ENCODE results near the gene P3H2. TPM values are rescaled to one million over a fixed set of nuclear protein-coding genes. Genes with fewer than 3 reads are reported as not detected.
A peak's percentile ranks its signal among the peaks of the same experiment; 100 is the strongest.

P3H2 gene
- polyA plus RNA-seq, 6 donors from 2014 or later: not detected

DNA sequence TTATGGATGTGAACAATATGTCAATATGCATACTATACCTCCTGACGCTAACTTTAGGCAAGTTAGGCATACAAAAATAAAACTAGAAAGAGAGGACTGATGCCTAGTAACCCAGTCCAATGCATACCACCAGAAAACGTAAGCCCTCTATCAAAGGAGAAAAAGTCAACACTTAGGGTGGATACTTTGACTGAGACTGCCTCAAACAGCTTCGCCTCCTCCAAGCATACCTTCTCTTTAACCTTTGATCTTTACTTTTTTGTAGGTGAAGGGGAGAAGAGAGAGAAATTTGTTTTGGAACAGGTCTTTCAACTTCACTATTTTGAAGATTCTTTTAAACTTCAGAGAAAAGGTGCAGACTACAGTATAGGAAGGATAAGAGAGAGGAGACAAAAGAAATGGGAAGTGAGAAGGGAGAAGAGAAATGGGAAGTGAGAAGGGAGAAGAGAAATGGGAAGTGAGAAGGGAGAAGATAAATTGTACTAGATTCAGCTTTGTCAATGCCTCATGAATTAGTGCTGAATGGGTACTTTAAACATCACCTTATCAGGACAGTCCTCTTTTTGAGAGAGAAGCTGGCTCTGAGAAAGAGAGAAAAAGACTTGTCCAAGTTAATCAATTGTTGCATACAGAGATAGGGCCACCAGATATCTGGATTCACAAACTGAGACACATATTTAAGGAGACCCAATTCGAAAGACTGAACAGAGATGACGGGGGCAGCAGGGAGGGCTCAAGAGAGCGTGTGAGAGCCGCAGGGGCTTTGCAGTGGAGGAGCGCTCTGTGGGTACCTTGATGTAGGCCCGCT lies 1.0 kb downstream of the P3H2 start:
- ATAC-seq (ENCODE audit: low read depth in 2 of 2) (no peak), DNase-seq (no peak)
- H3K27me3 Mint-ChIP-seq: peaks cover 37 to 58% (median 48%) of the 10 kb centered on the region in 3 donors
- H3K9me3 Mint-ChIP-seq: peaks cover 0 to 2% (median 0%) of the 10 kb centered on the region in 7 donors
- peaks cover 0 to 11% of the 10 kb centered on the region in 2 donors for H3K36me3 Mint-ChIP-seq
- H3K4me3 Mint-ChIP-seq: peak overlapping the region in 7 of 8 donors; percentile 37 to 81 (median 72)
- peaks cover 7 to 9% (median 9%) of the 10 kb centered on the region in 3 donors for H3K4me1 Mint-ChIP-seq
- H3K27ac Mint-ChIP-seq: peak overlapping the region in 2 of 6 donors; percentile 8 to 49

DNA sequence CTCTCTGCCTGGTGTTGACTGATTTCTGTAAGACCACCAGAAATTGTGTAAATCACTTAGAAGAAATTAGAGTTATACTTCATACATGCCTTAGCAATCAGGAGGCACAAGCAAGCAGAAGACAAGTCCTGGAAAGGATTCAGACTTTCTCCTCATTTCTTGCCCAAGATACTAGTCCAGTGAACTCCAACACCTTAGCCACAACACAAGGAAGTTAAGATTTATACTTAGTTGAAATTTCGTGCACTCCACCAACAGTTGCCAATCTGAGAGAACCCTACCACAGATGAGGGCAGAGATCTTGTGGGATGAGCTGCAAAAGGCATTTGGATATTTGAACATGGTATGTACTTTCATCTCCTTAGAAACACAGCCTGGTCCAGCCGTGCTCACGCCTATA lies 2.3 kb downstream of the P3H2 start:
- ATAC-seq (ENCODE audit: low read depth in 2 of 2) (no peak), DNase-seq (no peak)
- peaks cover 0 to 7% (median 1%) of the 10 kb centered on the region in 7 donors for H3K9me3 Mint-ChIP-seq
- H3K4me1 Mint-ChIP-seq: peaks cover 7 to 9% (median 9%) of the 10 kb centered on the region in 3 donors
- peaks cover 37 to 49% (median 37%) of the 10 kb centered on the region in 3 donors for H3K27me3 Mint-ChIP-seq
- peak overlapping the region in 3 of 8 donors; percentile 24 to 33 (median 32) for H3K4me3 Mint-ChIP-seq
- H3K36me3 Mint-ChIP-seq: peaks cover 0 to 11% of the 10 kb centered on the region in 2 donors
- H3K27ac Mint-ChIP-seq: no peak overlapping the region

DNA sequence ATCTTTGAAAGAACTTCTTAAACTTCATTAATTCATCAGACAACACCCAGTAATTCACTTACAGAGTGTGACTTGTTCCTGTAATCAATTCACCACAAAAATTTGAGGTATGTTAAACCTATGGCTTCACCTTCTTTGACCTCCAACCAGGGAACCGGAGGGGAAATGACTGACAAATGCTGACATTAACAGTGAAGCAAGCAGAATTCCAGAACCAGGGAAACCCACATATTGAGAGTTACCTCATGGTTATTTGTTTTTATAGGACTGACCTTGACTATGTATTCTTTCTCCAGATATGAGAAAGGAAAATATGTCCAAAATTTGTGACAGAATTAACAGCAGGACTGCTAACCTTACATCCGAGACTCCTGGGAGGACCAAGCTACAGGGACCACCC lies 2.7 kb downstream of the P3H2 start:
- no peak for ATAC-seq (ENCODE audit: low read depth in 2 of 2)
- peaks cover 0 to 11% of the 10 kb centered on the region in 2 donors for H3K36me3 Mint-ChIP-seq
- peak overlapping the region in 1 of 8 donors; percentile 24 for H3K4me3 Mint-ChIP-seq
- H3K4me1 Mint-ChIP-seq: peaks cover 7 to 9% (median 9%) of the 10 kb centered on the region in 3 donors
- peaks cover 0 to 8% (median 1%) of the 10 kb centered on the region in 7 donors for H3K9me3 Mint-ChIP-seq
- H3K27me3 Mint-ChIP-seq: peaks cover 37 to 49% (median 40%) of the 10 kb centered on the region in 3 donors
- no peak for DNase-seq
- no peak overlapping the region for H3K27ac Mint-ChIP-seq

DNA sequence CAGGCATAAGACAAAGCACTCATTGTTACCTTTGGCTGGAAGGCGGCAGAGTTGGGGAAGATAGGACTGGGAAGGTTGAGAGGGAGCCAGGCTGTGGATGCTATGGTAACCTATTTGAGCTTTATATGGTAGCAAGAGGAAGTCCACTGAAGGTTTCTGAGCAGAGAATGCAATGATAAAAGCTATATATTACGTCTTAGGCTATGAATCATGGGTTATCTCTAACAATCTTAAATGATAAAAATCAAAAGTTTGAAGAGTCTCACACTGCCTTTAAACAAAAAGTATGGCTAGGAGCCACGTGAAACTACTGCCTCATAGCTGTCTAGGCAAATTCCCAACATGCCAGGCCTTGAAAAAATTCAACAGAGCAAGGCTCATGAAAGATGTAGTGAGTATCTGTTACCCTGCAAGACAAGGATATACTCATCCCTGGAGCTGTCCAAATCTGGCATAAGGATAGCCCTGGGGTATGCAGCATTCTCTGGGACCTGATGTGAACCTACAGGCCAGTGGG lies 4.1 kb downstream of the P3H2 start:
- no peak for ATAC-seq (ENCODE audit: low read depth in 2 of 2)
- H3K36me3 Mint-ChIP-seq: peaks cover 0 to 11% of the 10 kb centered on the region in 2 donors
- H3K4me1 Mint-ChIP-seq: peaks cover 7 to 9% (median 9%) of the 10 kb centered on the region in 3 donors
- no peak overlapping the region for H3K27ac Mint-ChIP-seq
- H3K4me3 Mint-ChIP-seq: no peak overlapping the region
- peaks cover 35 to 43% (median 43%) of the 10 kb centered on the region in 3 donors for H3K27me3 Mint-ChIP-seq
- peaks cover 0 to 10% (median 3%) of the 10 kb centered on the region in 7 donors for H3K9me3 Mint-ChIP-seq
- no peak for DNase-seq

DNA sequence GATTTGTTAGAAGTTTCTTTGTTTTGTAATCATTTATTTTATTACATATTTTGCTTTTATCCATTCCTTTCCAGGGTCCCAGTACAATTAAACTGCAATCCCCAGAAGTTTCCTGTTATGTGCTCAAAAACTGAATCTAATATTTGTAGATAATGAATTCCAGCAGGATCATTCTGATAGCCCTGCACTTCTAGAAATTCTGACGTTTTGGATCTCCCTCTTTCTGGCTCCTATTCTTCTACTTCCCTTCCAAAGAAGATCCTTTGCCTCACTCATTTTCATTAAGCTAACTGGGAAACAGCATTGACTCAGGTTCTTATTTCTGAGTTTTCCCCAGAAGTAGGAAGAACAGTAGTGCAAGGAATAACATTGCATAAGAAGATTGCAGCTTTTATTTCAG lies 9.9 kb downstream of the P3H2 start:
- peaks cover 0 to 10% (median 3%) of the 10 kb centered on the region in 7 donors for H3K9me3 Mint-ChIP-seq
- peaks cover 8 to 16% (median 12%) of the 10 kb centered on the region in 3 donors for H3K27me3 Mint-ChIP-seq
- H3K4me3 Mint-ChIP-seq: no peak overlapping the region
- H3K27ac Mint-ChIP-seq: no peak overlapping the region
- ATAC-seq (ENCODE audit: low read depth in 2 of 2) (no peak), DNase-seq (no peak)
- no peaks in the 10 kb centered on the region for H3K4me1 Mint-ChIP-seq
- H3K36me3 Mint-ChIP-seq: no peaks in the 10 kb centered on the region

DNA sequence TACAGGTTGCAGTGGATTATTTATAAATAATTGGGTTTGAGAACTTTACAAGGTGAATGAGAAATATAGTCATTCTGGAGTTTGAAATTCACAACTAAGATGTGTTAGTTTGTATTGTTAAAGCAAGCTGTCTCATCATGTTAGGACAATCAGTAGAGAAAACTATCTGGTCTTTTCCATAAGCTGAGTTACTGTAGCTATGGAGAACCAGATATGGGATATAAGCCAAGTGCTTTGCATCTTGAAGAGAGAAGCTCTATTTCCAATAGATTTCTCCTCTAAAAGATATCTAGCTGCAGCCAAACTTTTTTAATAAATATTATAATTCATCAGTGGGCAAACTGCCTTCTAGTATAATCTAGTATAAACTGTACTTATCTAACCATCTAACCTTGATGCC lies 11.3 kb downstream of the P3H2 start:
- DNase-seq (no peak), ATAC-seq (ENCODE audit: low read depth in 2 of 2) (no peak)
- Mint-ChIP-seq H3K27ac (no peak overlapping the region), H3K4me1 (no peaks in the 10 kb centered on the region), H3K36me3 (no peaks in the 10 kb centered on the region), H3K9me3 (peaks cover 0 to 8% (median 3%) of the 10 kb centered on the region in 7 donors), H3K27me3 (peaks cover 10 to 16% (median 12%) of the 10 kb centered on the region in 3 donors), H3K4me3 (no peak overlapping the region)

DNA sequence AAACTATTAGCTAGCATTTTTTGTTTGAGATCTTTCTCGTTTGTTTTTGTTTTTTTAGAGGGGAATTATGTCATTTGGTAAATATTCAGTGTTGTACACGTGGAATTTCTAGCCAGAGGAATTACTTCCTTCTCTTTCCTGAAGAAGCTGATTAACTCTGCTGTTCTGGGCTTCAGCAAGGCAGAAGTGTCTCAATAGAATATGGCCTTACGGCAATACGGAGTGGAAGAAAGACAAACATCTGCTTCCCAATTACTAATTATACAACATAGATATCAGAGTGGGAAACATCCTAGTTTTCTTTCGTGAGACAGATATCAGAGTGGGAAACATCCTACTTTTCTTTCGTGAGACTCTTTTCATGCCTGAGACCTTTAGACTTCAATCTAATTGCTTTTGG lies 11.9 kb downstream of the P3H2 start:
- no peaks in the 10 kb centered on the region for H3K4me1 Mint-ChIP-seq
- peaks cover 10 to 16% (median 12%) of the 10 kb centered on the region in 3 donors for H3K27me3 Mint-ChIP-seq
- peaks cover 0 to 7% (median 3%) of the 10 kb centered on the region in 7 donors for H3K9me3 Mint-ChIP-seq
- no peaks in the 10 kb centered on the region for H3K36me3 Mint-ChIP-seq
- ATAC-seq (ENCODE audit: low read depth in 2 of 2) (no peak), DNase-seq (no peak)
- H3K27ac Mint-ChIP-seq: no peak overlapping the region
- no peak overlapping the region for H3K4me3 Mint-ChIP-seq

DNA sequence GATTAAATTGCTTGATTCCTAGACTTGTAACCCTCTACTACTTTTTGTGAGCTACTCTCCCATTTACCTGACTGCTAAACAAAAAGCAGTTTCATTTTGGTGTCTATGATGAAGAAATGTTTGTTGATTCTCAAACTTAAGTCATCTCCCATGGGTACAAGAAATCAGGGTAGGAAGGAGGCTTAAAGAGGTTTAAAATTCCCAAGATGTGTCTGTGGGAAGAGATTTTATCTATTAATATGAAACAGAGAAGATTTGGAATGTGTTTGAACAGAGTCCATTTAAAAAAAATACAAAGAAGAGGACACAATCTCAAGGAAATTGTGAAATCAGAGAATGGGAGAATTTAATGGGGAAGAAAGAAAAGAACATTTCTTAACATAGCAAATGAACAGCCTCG lies 14.8 kb downstream of the P3H2 start:
- H3K36me3 Mint-ChIP-seq: no peaks in the 10 kb centered on the region
- peaks cover 0 to 6% (median 6%) of the 10 kb centered on the region in 3 donors for H3K27me3 Mint-ChIP-seq
- H3K27ac Mint-ChIP-seq: no peak overlapping the region
- ATAC-seq (ENCODE audit: low read depth in 2 of 2) (no peak), DNase-seq (no peak)
- H3K4me3 Mint-ChIP-seq: no peak overlapping the region
- H3K4me1 Mint-ChIP-seq: no peaks in the 10 kb centered on the region
- no peaks in the 10 kb centered on the region for H3K9me3 Mint-ChIP-seq

DNA sequence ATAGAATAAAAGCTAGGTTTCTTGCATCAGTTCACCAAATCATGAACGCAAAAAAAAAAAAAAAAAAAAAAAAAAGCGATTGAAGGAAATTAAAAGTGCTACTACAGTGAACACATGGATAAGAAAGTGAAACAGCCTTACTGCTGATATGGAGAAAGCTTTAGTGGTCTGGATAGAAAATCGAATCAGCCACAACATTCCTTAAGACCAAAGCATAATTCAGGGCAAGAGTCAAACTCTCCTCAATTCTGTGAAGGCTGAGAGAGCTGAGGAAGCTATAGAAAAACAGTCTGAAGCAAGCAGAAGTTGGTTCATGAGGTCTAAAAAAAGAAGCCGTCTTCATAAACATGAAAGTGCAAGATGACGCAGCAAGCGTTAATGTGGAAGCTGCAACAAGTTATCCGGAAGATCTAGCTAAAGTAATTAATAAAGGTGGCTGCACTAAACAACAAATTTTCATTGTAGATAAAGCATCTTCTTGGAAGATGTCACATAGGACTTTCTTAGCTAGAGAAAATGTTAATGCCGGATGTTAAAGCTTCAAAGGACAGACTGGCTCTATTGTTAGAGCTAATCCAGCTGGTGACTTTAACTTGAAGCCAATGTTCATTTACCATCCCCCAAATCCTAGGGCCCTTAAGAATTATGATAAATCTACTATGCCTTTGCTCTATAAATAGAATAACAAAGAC lies 19.2 kb downstream of the P3H2 start:
- no peaks in the 10 kb centered on the region for H3K9me3 Mint-ChIP-seq
- ATAC-seq (ENCODE audit: low read depth in 2 of 2) (no peak), DNase-seq (no peak)
- H3K4me3 Mint-ChIP-seq: no peak overlapping the region
- H3K27ac Mint-ChIP-seq: peak overlapping the region in 2 of 6 donors; percentile 30 to 85
- H3K36me3 Mint-ChIP-seq: no peaks in the 10 kb centered on the region
- peaks cover 0 to 6% (median 0%) of the 10 kb centered on the region in 3 donors for H3K27me3 Mint-ChIP-seq
- no peaks in the 10 kb centered on the region for H3K4me1 Mint-ChIP-seq

DNA sequence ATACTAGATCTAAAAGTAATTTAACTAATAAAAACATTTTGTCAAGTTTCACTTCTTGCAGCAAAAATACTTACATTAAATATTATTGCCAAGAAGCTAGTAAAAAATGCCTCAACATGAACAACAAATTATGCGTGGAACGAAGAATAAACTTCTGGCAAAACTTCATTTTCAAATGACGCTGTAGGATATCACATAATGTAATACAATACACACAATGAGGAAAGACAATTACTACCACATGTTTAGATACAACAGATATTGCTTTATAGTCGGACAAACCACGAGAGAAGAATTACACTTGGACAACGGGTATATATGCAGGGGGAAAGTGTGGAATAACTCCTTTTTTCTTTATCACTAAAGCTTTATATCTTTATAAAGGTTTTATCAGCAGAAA lies 21.6 kb downstream of the P3H2 start:
- no peak overlapping the region for H3K27ac Mint-ChIP-seq
- H3K4me3 Mint-ChIP-seq: no peak overlapping the region
- no peaks in the 10 kb centered on the region for H3K36me3 Mint-ChIP-seq
- no peaks in the 10 kb centered on the region for H3K4me1 Mint-ChIP-seq
- no peaks in the 10 kb centered on the region for H3K9me3 Mint-ChIP-seq
- H3K27me3 Mint-ChIP-seq: no peaks in the 10 kb centered on the region
- ATAC-seq (ENCODE audit: low read depth in 2 of 2): no peak
- DNase-seq: no peak

DNA sequence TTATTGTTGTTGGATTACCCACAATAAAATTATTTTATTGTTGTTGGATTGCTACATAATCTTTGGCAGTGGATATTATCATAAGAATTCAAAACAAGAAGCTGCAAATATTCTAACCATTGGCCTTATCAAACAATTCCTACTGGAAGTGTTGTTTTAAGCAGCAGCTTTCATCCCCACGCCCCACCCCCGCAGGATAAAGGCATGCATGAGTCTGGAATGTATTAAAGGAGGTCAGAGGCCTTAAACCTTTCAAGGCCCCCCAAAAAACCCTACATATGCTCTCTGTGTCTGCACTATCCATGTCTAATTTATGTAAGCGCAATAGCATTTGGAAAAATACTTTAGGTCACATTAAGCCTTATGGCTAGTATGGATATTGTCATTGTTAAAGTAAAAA lies 23.1 kb downstream of the P3H2 start:
- peaks cover 0 to 6% (median 0%) of the 10 kb centered on the region in 3 donors for H3K27me3 Mint-ChIP-seq
- ATAC-seq (ENCODE audit: low read depth in 2 of 2) (no peak), DNase-seq (no peak)
- no peak overlapping the region for H3K4me3 Mint-ChIP-seq
- peaks cover 0 to 6% (median 0%) of the 10 kb centered on the region in 7 donors for H3K9me3 Mint-ChIP-seq
- H3K4me1 Mint-ChIP-seq: no peaks in the 10 kb centered on the region
- no peaks in the 10 kb centered on the region for H3K36me3 Mint-ChIP-seq
- no peak overlapping the region for H3K27ac Mint-ChIP-seq

DNA sequence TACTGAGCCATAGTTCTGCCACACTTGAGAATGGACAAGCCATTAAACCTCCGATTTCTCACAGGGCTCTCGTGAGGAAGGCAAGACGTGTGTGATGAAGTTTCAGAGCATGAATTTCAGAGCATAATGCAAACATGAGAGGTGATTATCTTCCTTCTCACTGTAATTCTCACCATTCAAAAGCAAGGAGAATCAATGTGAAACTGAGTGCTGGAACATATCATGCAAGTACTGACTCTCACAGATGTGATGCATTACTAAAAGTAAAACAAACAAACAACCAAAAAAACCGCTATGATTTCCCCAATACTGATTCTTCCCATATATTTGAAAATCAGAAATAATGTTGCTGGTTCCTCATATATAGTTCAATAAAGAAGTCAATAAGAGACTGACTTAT lies 23.7 kb downstream of the P3H2 start:
- no peak overlapping the region for H3K27ac Mint-ChIP-seq
- no peak for DNase-seq
- no peak for ATAC-seq (ENCODE audit: low read depth in 2 of 2)
- H3K4me1 Mint-ChIP-seq: no peaks in the 10 kb centered on the region
- no peak overlapping the region for H3K4me3 Mint-ChIP-seq
- H3K27me3 Mint-ChIP-seq: peaks cover 0 to 8% (median 0%) of the 10 kb centered on the region in 3 donors
- H3K36me3 Mint-ChIP-seq: no peaks in the 10 kb centered on the region
- peaks cover 0 to 6% (median 0%) of the 10 kb centered on the region in 7 donors for H3K9me3 Mint-ChIP-seq

DNA sequence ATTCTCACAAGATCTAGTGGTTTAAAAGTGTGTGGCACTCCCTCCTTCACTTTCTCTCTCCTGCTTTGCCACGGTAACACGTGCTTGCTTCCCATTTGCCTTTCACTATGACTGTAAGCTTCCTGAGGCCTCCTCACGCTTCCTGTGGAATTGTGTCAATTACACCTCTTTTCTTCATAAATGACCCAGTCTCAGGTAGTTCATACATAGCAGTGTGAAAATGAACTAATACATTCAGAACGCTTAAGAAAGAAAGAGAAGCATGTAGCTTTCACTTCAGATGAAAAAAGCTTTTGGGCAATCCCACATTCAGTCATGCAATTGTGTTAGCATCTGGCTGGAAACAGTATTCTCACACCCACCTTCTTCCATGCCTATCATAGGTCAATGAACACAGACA lies 24.4 kb downstream of the P3H2 start:
- DNase-seq: no peak
- Mint-ChIP-seq H3K27me3 (peaks cover 0 to 8% (median 0%) of the 10 kb centered on the region in 3 donors), H3K27ac (no peak overlapping the region), H3K9me3 (peaks cover 0 to 6% (median 0%) of the 10 kb centered on the region in 7 donors), H3K4me1 (no peaks in the 10 kb centered on the region), H3K4me3 (no peak overlapping the region), H3K36me3 (no peaks in the 10 kb centered on the region)
- no peak for ATAC-seq (ENCODE audit: low read depth in 2 of 2)
